Measurements from ENCODE around the gene ZSWIM1. TPM values are rescaled to one million over a fixed set of nuclear protein-coding genes. Genes with fewer than 3 reads are reported as not detected.

Gene ZSWIM1
- 12.0 and 13.5 TPM in 2 replicates for total RNA-seq

DNA sequence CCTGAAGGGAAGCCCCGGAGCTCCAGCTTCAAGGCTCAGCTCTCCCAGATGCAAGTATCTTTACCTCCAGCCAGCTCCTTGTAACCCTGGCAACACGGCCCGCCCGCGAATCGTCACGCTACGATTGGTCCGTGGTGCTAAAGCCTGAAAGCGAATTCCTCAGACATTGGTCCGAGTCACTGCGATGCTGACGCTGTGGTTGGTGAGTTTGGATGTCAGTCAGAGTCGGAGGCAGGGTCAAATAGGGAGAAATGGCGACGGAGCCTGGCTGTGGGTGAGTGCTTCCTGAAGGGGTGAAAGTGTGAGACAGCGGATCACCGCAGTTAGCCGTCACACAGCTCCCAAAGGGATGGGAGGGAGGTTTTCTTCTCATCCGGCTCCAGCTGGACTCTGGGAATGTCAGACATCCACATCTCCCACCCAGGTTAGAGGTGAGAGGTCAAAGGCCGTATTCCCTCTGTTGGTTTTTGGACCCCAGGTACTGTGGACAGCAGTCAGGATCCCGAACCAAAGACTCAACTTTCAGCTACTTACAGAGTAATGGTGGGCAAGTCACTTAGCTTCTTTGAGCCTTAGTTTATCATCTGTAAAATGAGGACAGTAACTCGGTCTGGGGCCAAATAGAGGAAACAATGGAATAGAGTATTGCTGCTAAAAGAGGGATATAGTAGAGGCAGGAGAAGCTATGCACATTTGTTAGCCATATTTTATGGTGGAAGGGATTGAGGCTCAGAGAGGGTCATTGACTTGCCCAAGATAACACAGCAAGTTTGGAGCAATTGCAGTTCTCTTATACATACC is at the start of gene ZSWIM1:
TSS of gene ZSWIM1 (plus strand) at position 240 of the 801 bp plus-strand sequence. CDS start 1,366 bp downstream, outside the sequence.

GRCh38 chr20:45833030-45833882 is 47.8 kb upstream of the ZSWIM1 start, which contains the start of gene SNX21:
Gene SNX21, plus strand, starts transcription at chr20:45833799. Its CDS starts 121 bp downstream, at chr20:45833920.

DNA sequence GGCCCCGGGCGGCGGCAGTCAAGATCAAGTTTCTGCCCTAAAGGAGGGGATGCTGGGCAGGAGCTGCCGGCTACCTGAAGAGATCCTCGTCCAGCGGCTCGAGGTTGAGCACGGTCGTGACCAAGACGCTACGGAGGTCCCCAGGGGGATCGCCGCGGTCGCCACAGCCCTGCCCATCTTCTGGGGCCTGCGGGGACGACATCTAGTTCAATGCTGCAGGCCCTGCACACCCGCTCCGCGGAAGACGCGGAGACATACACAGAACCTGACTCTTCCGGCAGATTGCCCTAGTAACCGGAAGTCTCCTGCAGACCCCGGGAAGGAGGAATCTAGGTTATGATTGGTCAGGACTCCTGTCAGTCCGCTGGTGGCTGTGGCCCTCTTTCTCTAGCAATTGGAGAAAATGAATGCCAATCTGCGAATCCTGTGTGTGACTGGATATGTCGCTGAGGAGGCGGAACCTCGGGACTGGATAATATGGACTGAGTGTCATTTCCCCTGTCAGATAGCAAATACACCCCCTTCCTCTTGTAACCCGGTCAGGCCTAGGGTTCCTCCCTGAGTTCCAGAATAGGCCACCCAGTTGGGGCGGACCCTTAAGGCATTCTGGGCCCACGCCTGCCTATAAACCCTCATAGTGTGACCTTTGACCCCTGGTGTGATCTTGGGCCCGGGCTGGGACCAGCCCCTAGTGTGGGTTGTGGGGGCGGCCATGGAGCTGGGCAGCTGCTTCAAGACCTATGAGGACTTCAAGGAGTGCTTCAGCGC is 23.7 kb upstream of the ZSWIM1 start, which contains the start of the genes ACOT8 and ZSWIM3:
TSS of gene ACOT8 (minus strand) at position 279 of the 768 bp plus-strand sequence. CDS start at position 202, 77 bp downstream.
TSS of gene ZSWIM3 (plus strand) at position 501 of the 768 bp plus-strand sequence. CDS start at position 713, 212 bp downstream.

GRCh38 chr20:45887346-45887715 is 6.3 kb downstream of the ZSWIM1 start, which contains the start of gene SPATA25:
Gene SPATA25, minus strand, starts transcription at chr20:45887622. Its CDS starts 32 bp downstream, at chr20:45887590.

GRCh38 chr20:45890985-45891983 is 10.3 kb downstream of the ZSWIM1 start, which contains the start of the genes CTSA and NEURL2:
Gene CTSA, plus strand, starts transcription at chr20:45891335. Its CDS starts 234 bp downstream, at chr20:45891569.
Gene NEURL2, minus strand, starts transcription at chr20:45891208. Its CDS starts 217 bp downstream, at chr20:45890991.

DNA sequence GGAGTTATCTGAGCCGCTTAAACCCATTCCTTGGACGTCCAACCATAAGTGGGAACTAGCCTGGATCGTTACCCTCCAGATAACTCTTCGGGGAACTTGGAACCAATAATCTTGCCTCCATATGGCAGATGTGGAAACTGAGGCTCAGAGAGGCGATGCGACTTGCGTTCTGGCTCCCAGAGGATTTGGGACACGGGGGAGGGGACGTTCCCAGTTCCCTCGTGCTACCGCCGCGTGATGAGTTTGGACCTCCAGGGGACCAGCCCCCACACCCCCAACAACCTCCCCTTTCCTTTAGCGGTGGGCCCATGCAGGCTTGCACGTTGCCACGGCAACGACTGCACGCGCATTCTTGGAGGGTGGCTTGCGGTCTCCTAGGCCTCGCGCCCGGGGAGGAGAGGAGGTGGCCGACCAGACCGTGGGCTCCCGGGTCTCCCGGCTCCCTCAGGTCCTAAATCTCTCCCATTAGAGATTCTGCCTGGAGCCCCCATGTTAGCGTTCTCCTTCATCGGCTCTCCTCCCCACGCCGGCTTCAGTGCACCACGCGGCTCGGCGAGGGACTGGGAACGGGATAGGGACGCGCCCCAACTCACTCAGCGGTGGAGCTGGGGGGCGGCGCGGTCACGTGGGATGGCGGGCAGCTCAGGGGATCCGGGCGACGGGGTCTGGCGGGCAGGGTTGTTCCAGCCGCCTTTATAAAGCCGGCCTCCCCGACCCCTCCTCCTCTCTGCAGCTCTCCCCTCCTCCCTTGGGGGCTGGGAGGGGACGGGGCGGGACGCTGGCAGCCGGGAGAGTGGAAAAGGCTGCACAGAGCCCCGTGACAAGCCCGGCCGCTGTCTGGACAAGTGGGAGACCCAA is 30.7 kb downstream of the ZSWIM1 start, which contains the start of gene PLTP:
TSS of gene PLTP (minus strand) at position 670 of the 858 bp plus-strand sequence. CDS start 703 bp downstream, outside the sequence.

Other genes starting within 250 kb of the ZSWIM1 start
- not detected in 2 replicates for gene WFDC9, start 249.9 kb upstream of the ZSWIM1 start, total RNA-seq
- not detected in 2 replicates for gene WFDC11, start 211.0 kb upstream of the ZSWIM1 start, total RNA-seq
- gene WFDC13, start 179.2 kb upstream of the ZSWIM1 start, total RNA-seq, result not detected in 2 replicates
- gene WFDC10B, start 176.2 kb upstream of the ZSWIM1 start, total RNA-seq, result 0.32 TPM in 1 of 2 replicates, not detected in the other
- gene SPINT4, start 158.9 kb upstream of the ZSWIM1 start, total RNA-seq, result not detected in 2 replicates
- 0.61 TPM in 1 of 2 replicates, not detected in the other for gene WFDC3, start 89.3 kb upstream of the ZSWIM1 start, total RNA-seq
- 5.5 and 13.8 TPM in 2 replicates for gene DNTTIP1, start 89.3 kb upstream of the ZSWIM1 start, total RNA-seq
- 2.3 and 4.5 TPM in 2 replicates for gene UBE2C, start 68.6 kb upstream of the ZSWIM1 start, total RNA-seq
- not detected in 2 replicates for gene TNNC2, start 53.9 kb upstream of the ZSWIM1 start, total RNA-seq
- 75.3 and 91.8 TPM in 2 replicates for gene SNX21, start 47.4 kb upstream of the ZSWIM1 start, total RNA-seq
- gene ACOT8, start 23.8 kb upstream of the ZSWIM1 start, total RNA-seq, result 27.6 and 32.8 TPM in 2 replicates
- 4.7 and 5.5 TPM in 2 replicates for gene ZSWIM3, start 23.6 kb upstream of the ZSWIM1 start, total RNA-seq
- gene SPATA25, start 6.4 kb downstream of the ZSWIM1 start, total RNA-seq, result 0.97 and 1.8 TPM in 2 replicates
- 3.9 and 4.1 TPM in 2 replicates for gene NEURL2, start 10.0 kb downstream of the ZSWIM1 start, total RNA-seq
- 102 and 119 TPM in 2 replicates for gene CTSA, start 10.1 kb downstream of the ZSWIM1 start, total RNA-seq
- 21.7 and 23.0 TPM in 2 replicates for gene PLTP, start 30.9 kb downstream of the ZSWIM1 start, total RNA-seq
- gene PCIF1, start 53.5 kb downstream of the ZSWIM1 start, total RNA-seq, result 19.3 and 20.6 TPM in 2 replicates
- 27.7 and 34.7 TPM in 2 replicates for gene ZNF335, start 91.0 kb downstream of the ZSWIM1 start, total RNA-seq
- gene MMP9, start 127.7 kb downstream of the ZSWIM1 start, total RNA-seq, result 0.16 TPM in 1 of 2 replicates, not detected in the other
- gene SLC12A5, start 148.0 kb downstream of the ZSWIM1 start, total RNA-seq, result not detected in 2 replicates
- gene NCOA5, start 208.7 kb downstream of the ZSWIM1 start, total RNA-seq, result 21.1 and 27.7 TPM in 2 replicates
- 9.1 and 10.5 TPM in 2 replicates for gene CD40, start 237.1 kb downstream of the ZSWIM1 start, total RNA-seq